WTC11 (cell line): ENCODE results near the gene MRPL44. TPM values are rescaled to one million over a fixed set of nuclear protein-coding genes. Genes with fewer than 3 reads are reported as not detected.

Experiments used
- ATAC-seq: fragments of 200-7000 bp; cut with Tn5 transposase; 2 replicates; pipeline ENCODE4 v1.10.0; 2021; ENCODE audit warnings: mild to moderate bottlenecking, moderate library complexity
- CTCF ChIA-PET: fragments of 300-600 bp; sonication (Branson Sonifier 250); formaldehyde crosslinking; loops from one replicate; lab custom pipeline; 2021; ENCODE audit warnings: antibody characterized with exemption; lab: Charles Lee
- POLR2A ChIA-PET: fragments of 350-600 bp; sonication (Branson Sonifier 250); formaldehyde crosslinking; loops from one replicate; lab custom pipeline; 2021; ENCODE audit warnings: antibody characterized with exemption; lab: Charles Lee
- DNase-seq: peaks from one replicate; pipeline ENCODE4 v3.0.0; 2021; ENCODE audit warnings: low spot score
- H3K27ac Mint-ChIP-seq: 2 replicates; pipeline ENCODE4 v1.8.0; 2021; ENCODE audit warnings: mixed read lengths
- H3K27me3 Mint-ChIP-seq: 2 replicates; pipeline ENCODE4 v1.8.0; 2021; ENCODE audit warnings: low read depth, mild to moderate bottlenecking, moderate library complexity, mixed read lengths
- H3K36me3 Mint-ChIP-seq: 2 replicates; pipeline ENCODE4 v1.8.0; 2021; ENCODE audit warnings: mixed read lengths
- H3K4me1 Mint-ChIP-seq: 2 replicates; pipeline ENCODE4 v1.8.0; 2022; ENCODE audit warnings: mixed read lengths
- H3K4me3 Mint-ChIP-seq: 2 replicates; pipeline ENCODE4 v1.8.0; 2021; ENCODE audit warnings: mild to moderate bottlenecking, moderate library complexity, mixed read lengths
- H3K9me3 Mint-ChIP-seq: 2 replicates; pipeline ENCODE4 v1.8.0; 2021; ENCODE audit warnings: mixed read lengths
- ELF4 ChIP-seq: sonication (generic); formaldehyde crosslinking; IDR thresholded peaks from 2 replicates; pipeline ENCODE4 v1.8.1; 2022; ENCODE audit warnings: low read depth, mild to moderate bottlenecking, moderate library complexity, missing genetic modification reagents
- ESRRA ChIP-seq: sonication (generic); formaldehyde crosslinking; IDR thresholded peaks from 2 replicates; pipeline ENCODE4 v1.8.1; 2022; ENCODE audit warnings: mild to moderate bottlenecking, missing genetic modification reagents, borderline replicate concordance
- GTF2I ChIP-seq: fragments of 250-450 bp; sonication (Bioruptor Pico); conservative IDR thresholded peaks from 2 replicates; pipeline ENCODE4 v1.4.0; 2021; ENCODE audit warnings: mild to moderate bottlenecking
- IRF2 ChIP-seq: sonication (generic); formaldehyde crosslinking; IDR thresholded peaks from 2 replicates; pipeline ENCODE4 v1.8.0; 2022; ENCODE audit warnings: low read depth, missing genetic modification reagents, borderline replicate concordance
- JAZF1 ChIP-seq: fragments of 250-450 bp; sonication (Bioruptor Pico); IDR thresholded peaks from 2 replicates; pipeline ENCODE4 v1.9.0; 2021; ENCODE audit warnings: moderate library complexity, mild to moderate bottlenecking, inconsistent platforms
- MYBL2 ChIP-seq: sonication (generic); formaldehyde crosslinking; IDR thresholded peaks from 2 replicates; pipeline ENCODE4 v1.8.1; 2023; ENCODE audit warnings: mild to moderate bottlenecking, moderate library complexity, missing genetic modification reagents
- NFE2L1 ChIP-seq: sonication (generic); formaldehyde crosslinking; IDR thresholded peaks from 2 replicates; pipeline ENCODE4 v1.8.1; 2023; ENCODE audit warnings: missing genetic modification reagents
- OVOL2 ChIP-seq: fragments of 250-450 bp; sonication (Bioruptor Pico); IDR thresholded peaks from 2 replicates; pipeline ENCODE4 v1.9.0; 2021; ENCODE audit warnings: mild to moderate bottlenecking, borderline replicate concordance
- PRRX2 ChIP-seq: fragments of 250-450 bp; sonication (Bioruptor Pico); IDR thresholded peaks from 2 replicates; pipeline ENCODE4 v1.8.0; 2021; ENCODE audit warnings: mild to moderate bottlenecking
- SP1 ChIP-seq: sonication (generic); formaldehyde crosslinking; conservative IDR thresholded peaks from 2 replicates; pipeline ENCODE4 v1.8.1; 2022; ENCODE audit warnings: missing genetic modification reagents
- ZNF121 ChIP-seq: sonication (generic); formaldehyde crosslinking; IDR thresholded peaks from 2 replicates; pipeline ENCODE4 v1.8.0; 2023; ENCODE audit warnings: missing genetic modification reagents
- ZNF138 ChIP-seq: sonication (generic); formaldehyde crosslinking; conservative IDR thresholded peaks from 2 replicates; pipeline ENCODE4 v1.8.1; 2022; ENCODE audit warnings: mild to moderate bottlenecking, moderate library complexity, missing genetic modification reagents
- total RNA-seq: library from RNA; stranded (reverse); gene quantifications from 3 replicates; pipeline ENCODE4 v1.2.3, GENCODE V29; 2021
- TF ChIP-seq, protein P1 (sequence below): sonication (generic); formaldehyde crosslinking; IDR thresholded peaks from 2 replicates; pipeline ENCODE4 v1.8.0; 2022; ENCODE audit warnings: missing genetic modification reagents
- TF ChIP-seq, protein P2 (sequence below): sonication (generic); formaldehyde crosslinking; IDR thresholded peaks from 2 replicates; pipeline ENCODE4 v1.8.1; 2022; ENCODE audit warnings: missing genetic modification reagents, borderline replicate concordance
- TF ChIP-seq, protein P3 (sequence below): sonication (generic); formaldehyde crosslinking; IDR thresholded peaks from 2 replicates; pipeline ENCODE4 v1.8.0; 2023; ENCODE audit warnings: missing genetic modification reagents, mild to moderate bottlenecking, borderline replicate concordance
- TF ChIP-seq, protein P4 (sequence below): sonication (generic); formaldehyde crosslinking; conservative IDR thresholded peaks from 2 replicates; pipeline ENCODE4 v1.8.1; 2022; ENCODE audit warnings: mild to moderate bottlenecking, missing genetic modification reagents
- TF ChIP-seq, protein P5 (sequence below): sonication (generic); formaldehyde crosslinking; IDR thresholded peaks from 2 replicates; pipeline ENCODE4 v1.8.1; 2022; ENCODE audit warnings: low read depth, missing genetic modification reagents, borderline replicate concordance
- TF ChIP-seq, protein P6 (sequence below): fragments of 250-450 bp; sonication (Bioruptor Pico); IDR thresholded peaks from 2 replicates; pipeline ENCODE4 v1.9.0; 2021; ENCODE audit warnings: mild to moderate bottlenecking

MRPL44 gene
- total RNA-seq, 1 experiment from 2014 or later, result 55.3 TPM

DNA sequence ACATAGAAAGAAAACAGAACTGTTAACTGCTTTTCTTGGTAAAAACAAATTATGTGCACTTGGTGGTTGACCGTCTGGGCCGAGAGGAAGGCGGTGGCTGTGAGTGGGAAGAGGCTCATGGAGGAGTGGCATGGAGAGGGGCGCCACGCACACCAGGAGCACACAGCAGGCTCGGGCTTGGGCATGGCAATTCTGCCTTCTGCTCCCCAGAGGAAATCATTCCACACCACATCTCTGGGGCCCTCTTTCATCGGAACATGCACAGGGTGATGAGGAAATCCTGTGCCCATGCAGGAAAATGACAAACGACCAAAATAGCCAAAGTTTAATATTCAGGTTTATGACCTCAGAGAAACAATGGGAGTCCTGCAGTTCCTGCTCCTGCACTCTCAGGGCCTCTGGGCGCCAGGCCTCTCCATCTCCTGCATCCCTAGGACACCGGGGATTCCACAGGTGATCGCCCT, 38.6 kb upstream of the MRPL44 start (continued):
- TF ChIP-seq, protein P1, sequence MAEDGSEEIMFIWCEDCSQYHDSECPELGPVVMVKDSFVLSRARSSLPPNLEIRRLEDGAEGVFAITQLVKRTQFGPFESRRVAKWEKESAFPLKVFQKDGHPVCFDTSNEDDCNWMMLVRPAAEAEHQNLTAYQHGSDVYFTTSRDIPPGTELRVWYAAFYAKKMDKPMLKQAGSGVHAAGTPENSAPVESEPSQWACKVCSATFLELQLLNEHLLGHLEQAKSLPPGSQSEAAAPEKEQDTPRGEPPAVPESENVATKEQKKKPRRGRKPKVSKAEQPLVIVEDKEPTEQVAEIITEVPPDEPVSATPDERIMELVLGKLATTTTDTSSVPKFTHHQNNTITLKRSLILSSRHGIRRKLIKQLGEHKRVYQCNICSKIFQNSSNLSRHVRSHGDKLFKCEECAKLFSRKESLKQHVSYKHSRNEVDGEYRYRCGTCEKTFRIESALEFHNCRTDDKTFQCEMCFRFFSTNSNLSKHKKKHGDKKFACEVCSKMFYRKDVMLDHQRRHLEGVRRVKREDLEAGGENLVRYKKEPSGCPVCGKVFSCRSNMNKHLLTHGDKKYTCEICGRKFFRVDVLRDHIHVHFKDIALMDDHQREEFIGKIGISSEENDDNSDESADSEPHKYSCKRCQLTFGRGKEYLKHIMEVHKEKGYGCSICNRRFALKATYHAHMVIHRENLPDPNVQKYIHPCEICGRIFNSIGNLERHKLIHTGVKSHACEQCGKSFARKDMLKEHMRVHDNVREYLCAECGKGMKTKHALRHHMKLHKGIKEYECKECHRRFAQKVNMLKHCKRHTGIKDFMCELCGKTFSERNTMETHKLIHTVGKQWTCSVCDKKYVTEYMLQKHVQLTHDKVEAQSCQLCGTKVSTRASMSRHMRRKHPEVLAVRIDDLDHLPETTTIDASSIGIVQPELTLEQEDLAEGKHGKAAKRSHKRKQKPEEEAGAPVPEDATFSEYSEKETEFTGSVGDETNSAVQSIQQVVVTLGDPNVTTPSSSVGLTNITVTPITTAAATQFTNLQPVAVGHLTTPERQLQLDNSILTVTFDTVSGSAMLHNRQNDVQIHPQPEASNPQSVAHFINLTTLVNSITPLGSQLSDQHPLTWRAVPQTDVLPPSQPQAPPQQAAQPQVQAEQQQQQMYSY (CRISPR knock-in tag), result no peak
- TF ChIP-seq, protein P2, sequence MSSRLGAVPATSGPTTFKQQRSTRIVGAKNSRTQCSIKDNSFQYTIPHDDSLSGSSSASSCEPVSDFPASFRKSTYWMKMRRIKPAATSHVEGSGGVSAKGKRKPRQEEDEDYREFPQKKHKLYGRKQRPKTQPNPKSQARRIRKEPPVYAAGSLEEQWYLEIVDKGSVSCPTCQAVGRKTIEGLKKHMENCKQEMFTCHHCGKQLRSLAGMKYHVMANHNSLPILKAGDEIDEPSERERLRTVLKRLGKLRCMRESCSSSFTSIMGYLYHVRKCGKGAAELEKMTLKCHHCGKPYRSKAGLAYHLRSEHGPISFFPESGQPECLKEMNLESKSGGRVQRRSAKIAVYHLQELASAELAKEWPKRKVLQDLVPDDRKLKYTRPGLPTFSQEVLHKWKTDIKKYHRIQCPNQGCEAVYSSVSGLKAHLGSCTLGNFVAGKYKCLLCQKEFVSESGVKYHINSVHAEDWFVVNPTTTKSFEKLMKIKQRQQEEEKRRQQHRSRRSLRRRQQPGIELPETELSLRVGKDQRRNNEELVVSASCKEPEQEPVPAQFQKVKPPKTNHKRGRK (CRISPR knock-in tag), result no peak
- TF ChIP-seq, all 79 proteins: peak for 0

DNA sequence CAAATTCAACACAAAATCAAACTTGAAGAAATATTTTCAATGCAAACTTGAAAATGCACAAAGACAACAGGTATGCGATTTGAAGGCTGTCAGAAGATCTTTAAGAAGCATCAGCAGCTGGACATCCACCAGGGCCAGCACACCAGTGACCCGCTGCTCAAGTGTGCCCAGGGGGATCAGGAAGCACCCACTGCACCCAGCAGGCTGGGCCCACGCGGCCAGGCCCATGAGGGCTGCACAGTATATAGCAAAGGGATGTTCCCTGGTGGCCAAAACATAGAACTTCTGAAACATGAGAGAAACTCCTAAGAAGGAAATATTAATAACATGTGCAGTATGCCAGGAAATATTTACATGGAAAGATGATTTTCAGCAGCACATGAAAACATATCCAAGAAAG, 37.2 kb upstream of the MRPL44 start:
- Mint-ChIP-seq H3K36me3 (peaks cover 31% of the 10 kb centered on the region), H3K9me3 (peaks cover 4% of the 10 kb centered on the region; the same call in 1 of the 2 replicates), H3K27me3 (no peaks in the 10 kb centered on the region), H3K27ac (peak overlapping the region; percentile 75; the same call in 1 of the 2 replicates), H3K4me3 (no peak overlapping the region), H3K4me1 (peaks cover 5% of the 10 kb centered on the region)
- ATAC-seq, result no peak
- TF ChIP-seq ZNF121 (CRISPR knock-in tag) (no peak), ELF4 (CRISPR knock-in tag) (no peak), JAZF1 (no peak), GTF2I (CRISPR knock-in tag) (no peak), PRRX2 (no peak), NFE2L1 (CRISPR knock-in tag) (no peak), ESRRA (CRISPR knock-in tag) (no peak), SP1 (no peak), OVOL2 (CRISPR knock-in tag) (no peak), MYBL2 (CRISPR knock-in tag) (no peak), ZNF138 (CRISPR knock-in tag) (no peak), IRF2 (CRISPR knock-in tag) (no peak)
- TF ChIP-seq, protein P2 (CRISPR knock-in tag), result no peak
- TF ChIP-seq, protein P3, sequence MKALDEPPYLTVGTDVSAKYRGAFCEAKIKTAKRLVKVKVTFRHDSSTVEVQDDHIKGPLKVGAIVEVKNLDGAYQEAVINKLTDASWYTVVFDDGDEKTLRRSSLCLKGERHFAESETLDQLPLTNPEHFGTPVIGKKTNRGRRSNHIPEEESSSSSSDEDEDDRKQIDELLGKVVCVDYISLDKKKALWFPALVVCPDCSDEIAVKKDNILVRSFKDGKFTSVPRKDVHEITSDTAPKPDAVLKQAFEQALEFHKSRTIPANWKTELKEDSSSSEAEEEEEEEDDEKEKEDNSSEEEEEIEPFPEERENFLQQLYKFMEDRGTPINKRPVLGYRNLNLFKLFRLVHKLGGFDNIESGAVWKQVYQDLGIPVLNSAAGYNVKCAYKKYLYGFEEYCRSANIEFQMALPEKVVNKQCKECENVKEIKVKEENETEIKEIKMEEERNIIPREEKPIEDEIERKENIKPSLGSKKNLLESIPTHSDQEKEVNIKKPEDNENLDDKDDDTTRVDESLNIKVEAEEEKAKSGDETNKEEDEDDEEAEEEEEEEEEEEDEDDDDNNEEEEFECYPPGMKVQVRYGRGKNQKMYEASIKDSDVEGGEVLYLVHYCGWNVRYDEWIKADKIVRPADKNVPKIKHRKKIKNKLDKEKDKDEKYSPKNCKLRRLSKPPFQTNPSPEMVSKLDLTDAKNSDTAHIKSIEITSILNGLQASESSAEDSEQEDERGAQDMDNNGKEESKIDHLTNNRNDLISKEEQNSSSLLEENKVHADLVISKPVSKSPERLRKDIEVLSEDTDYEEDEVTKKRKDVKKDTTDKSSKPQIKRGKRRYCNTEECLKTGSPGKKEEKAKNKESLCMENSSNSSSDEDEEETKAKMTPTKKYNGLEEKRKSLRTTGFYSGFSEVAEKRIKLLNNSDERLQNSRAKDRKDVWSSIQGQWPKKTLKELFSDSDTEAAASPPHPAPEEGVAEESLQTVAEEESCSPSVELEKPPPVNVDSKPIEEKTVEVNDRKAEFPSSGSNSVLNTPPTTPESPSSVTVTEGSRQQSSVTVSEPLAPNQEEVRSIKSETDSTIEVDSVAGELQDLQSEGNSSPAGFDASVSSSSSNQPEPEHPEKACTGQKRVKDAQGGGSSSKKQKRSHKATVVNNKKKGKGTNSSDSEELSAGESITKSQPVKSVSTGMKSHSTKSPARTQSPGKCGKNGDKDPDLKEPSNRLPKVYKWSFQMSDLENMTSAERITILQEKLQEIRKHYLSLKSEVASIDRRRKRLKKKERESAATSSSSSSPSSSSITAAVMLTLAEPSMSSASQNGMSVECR, result no peak
- TF ChIP-seq, protein P4, sequence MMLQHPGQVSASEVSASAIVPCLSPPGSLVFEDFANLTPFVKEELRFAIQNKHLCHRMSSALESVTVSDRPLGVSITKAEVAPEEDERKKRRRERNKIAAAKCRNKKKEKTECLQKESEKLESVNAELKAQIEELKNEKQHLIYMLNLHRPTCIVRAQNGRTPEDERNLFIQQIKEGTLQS (CRISPR knock-in tag), result no peak
- TF ChIP-seq, protein P5, sequence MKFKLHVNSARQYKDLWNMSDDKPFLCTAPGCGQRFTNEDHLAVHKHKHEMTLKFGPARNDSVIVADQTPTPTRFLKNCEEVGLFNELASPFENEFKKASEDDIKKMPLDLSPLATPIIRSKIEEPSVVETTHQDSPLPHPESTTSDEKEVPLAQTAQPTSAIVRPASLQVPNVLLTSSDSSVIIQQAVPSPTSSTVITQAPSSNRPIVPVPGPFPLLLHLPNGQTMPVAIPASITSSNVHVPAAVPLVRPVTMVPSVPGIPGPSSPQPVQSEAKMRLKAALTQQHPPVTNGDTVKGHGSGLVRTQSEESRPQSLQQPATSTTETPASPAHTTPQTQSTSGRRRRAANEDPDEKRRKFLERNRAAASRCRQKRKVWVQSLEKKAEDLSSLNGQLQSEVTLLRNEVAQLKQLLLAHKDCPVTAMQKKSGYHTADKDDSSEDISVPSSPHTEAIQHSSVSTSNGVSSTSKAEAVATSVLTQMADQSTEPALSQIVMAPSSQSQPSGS (CRISPR knock-in tag), result no peak
- TF ChIP-seq, protein P6, sequence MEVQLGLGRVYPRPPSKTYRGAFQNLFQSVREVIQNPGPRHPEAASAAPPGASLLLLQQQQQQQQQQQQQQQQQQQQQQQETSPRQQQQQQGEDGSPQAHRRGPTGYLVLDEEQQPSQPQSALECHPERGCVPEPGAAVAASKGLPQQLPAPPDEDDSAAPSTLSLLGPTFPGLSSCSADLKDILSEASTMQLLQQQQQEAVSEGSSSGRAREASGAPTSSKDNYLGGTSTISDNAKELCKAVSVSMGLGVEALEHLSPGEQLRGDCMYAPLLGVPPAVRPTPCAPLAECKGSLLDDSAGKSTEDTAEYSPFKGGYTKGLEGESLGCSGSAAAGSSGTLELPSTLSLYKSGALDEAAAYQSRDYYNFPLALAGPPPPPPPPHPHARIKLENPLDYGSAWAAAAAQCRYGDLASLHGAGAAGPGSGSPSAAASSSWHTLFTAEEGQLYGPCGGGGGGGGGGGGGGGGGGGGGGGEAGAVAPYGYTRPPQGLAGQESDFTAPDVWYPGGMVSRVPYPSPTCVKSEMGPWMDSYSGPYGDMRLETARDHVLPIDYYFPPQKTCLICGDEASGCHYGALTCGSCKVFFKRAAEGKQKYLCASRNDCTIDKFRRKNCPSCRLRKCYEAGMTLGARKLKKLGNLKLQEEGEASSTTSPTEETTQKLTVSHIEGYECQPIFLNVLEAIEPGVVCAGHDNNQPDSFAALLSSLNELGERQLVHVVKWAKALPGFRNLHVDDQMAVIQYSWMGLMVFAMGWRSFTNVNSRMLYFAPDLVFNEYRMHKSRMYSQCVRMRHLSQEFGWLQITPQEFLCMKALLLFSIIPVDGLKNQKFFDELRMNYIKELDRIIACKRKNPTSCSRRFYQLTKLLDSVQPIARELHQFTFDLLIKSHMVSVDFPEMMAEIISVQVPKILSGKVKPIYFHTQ (CRISPR knock-in tag), result no peak
- no peak for DNase-seq
- ChIA-PET POLR2A (no interaction called here), CTCF (no interaction called here)
